Ovary (tissue), 1 donor: ENCODE data around the gene KLK1.

Experiments
- EP300 ChIP-seq: sonication (generic); formaldehyde crosslinking; IDR thresholded peaks from one replicate; pipeline ENCODE4 v1.6.1; 2017; ENCODE audit warnings: antibody characterized with exemption
- POLR2A ChIP-seq: fragments of 450-650 bp; IDR thresholded peaks from one replicate; pipeline ENCODE4 v1.6.1; 2017; ENCODE audit warnings: antibody characterized with exemption, mild to moderate bottlenecking, moderate library complexity

DNA sequence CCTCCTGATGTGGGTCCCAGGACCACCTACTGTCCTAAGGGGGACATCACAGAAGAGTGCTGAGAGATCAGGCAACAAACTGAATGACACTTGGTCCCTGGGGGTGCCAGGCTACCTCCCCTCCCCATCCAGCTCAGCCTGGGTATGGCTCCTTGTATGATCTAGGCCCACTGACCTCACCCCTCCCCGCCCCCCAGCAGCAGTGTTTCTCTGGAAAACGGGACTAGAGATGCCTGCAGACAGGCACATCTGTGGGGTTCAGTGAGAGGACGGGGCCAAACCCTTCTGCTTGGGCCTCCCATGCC is 24.1 kb downstream of the KLK1 start:
- TF ChIP-seq POLR2A (no peak), EP300 (no peak)
